PC-3 (cell line): Measurements from ENCODE around the gene EPHB1.

ENCODE experiments used
- CTCF ChIP-seq: fragments of 300-600 bp; sonication (generic); conservative IDR thresholded peaks from 2 replicates; pipeline ENCODE4 v1.5.1; 2017; ENCODE audit warnings: antibody characterized with exemption, low read depth, mild to moderate bottlenecking, low read length
- EZH2 ChIP-seq: fragments of 300-600 bp; sonication (generic); IDR thresholded peaks from one replicate; pipeline ENCODE4 v1.6.1; 2017; ENCODE audit warnings: antibody characterized with exemption, mild to moderate bottlenecking, low read length; ENCODE audit not compliant: unreplicated experiment
- EZH2phosphoT487 ChIP-seq: fragments of 300-600 bp; sonication (generic); IDR thresholded peaks from 2 replicates; pipeline ENCODE4 v1.6.1; 2018; ENCODE audit warnings: mild to moderate bottlenecking, antibody characterized with exemption, low read length, borderline replicate concordance

- TF ChIP-seq CTCF (no peak), EZH2 (no peak), EZH2phosphoT487 (no peak)
Measured at GRCh38 chr3:134923286-134923685, 128.2 kb downstream of the EPHB1 start.
